TTC549 (cell line): ENCODE measurements around the gene MTUS2.

ENCODE experiments used
- FAIRE-seq: peaks from 2 replicates; lab custom pipeline; 2012; peaks lifted over from hg19 to GRCh38; lab: Jason Lieb, UNC

MTUS2 gene

GRCh38 chr13:29254626-29255370, 434.7 kb downstream of the MTUS2 start:
- FAIRE-seq = no peak

- no peak for FAIRE-seq
Measured at GRCh38 chr13:29255567-29255966, 435.4 kb downstream of the MTUS2 start.

DNA sequence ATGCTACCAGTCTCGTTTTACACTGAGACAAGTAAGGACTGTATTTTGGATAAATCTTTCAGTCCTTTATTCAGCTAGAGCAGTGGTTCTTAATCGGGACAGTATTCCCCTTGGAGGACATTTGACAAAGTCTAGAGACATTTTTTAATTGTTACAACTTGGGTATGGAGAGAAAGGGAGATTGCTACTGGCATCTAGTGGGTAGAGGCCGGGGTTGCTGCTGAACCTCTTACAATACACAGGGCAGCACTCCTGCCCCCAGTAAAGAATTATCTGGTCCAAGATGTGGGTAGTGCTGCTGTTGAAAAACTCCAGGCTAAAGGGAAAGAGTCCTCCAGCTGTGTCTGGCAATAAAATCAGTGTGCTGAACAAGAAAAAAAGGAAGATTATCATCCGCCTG, 440.5 kb downstream of the MTUS2 start:
- no peak for FAIRE-seq

GRCh38 chr13:29266261-29266660, 446.1 kb downstream of the MTUS2 start:
- no peak for FAIRE-seq

GRCh38 chr13:29266756-29267733, 446.9 kb downstream of the MTUS2 start:
- no peak for FAIRE-seq

GRCh38 chr13:29270271-29270985, 450.3 kb downstream of the MTUS2 start:
- FAIRE-seq = no peak

GRCh38 chr13:29271606-29272005, 451.5 kb downstream of the MTUS2 start:
- FAIRE-seq = no peak

- no peak for FAIRE-seq
Measured at GRCh38 chr13:29279356-29280254, 459.5 kb downstream of the MTUS2 start.

DNA sequence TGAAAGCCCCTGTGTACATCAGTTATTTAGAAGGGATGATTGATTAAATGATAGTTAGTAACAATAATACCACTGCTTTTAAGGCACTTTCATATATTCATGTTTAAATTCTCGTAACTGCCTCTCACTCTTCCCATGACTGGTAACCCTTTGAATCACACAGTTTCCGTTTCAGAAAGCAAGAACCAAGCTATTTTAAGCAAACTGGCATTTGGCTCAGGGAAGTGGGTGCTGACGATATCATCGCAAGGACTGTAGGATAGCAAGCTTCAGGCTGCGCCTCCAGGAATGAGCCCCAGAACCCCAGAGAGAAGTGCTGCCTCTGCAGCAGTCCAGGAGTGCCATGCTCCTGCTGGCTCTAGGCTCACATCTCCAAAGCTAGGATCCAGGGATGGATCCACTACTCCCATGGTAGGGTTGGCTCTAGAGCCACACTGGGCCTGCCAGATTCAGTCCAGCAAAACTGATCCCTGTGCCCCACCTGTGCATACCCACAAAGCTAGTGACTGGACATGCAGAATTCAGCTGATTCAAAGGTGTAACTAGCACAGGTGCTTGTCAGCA, 461.9 kb downstream of the MTUS2 start:
- FAIRE-seq = no peak

- no peak for FAIRE-seq
Measured at GRCh38 chr13:29284726-29285125, 464.6 kb downstream of the MTUS2 start.

DNA sequence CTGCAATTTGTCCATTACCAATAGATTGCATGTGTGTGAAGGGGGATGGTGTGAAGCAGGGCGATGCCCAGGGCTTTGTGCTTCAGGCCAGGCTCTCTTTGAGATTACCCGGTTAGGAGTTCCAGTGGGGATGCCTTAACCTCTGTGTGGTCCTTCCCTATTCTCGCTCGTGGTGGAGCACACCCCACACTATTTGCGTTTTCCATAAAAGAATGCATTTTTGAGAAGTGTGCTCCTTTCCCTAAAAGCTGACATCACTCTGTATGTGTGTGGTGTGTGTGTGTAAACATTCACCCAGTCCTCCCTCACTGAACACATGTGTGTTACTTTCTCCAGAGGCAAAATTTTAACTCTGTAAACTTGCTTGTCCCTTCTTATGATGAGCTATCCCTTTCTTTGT, 467.1 kb downstream of the MTUS2 start:
- FAIRE-seq = no peak

GRCh38 chr13:29292045-29292444, 471.9 kb downstream of the MTUS2 start:
- no peak for FAIRE-seq

- FAIRE-seq = no peak
Measured at GRCh38 chr13:29294821-29295220, 474.7 kb downstream of the MTUS2 start.

- no peak for FAIRE-seq
Measured at GRCh38 chr13:29301027-29301426, 480.9 kb downstream of the MTUS2 start.

GRCh38 chr13:29304148-29304547, 484.0 kb downstream of the MTUS2 start:
- no peak for FAIRE-seq

DNA sequence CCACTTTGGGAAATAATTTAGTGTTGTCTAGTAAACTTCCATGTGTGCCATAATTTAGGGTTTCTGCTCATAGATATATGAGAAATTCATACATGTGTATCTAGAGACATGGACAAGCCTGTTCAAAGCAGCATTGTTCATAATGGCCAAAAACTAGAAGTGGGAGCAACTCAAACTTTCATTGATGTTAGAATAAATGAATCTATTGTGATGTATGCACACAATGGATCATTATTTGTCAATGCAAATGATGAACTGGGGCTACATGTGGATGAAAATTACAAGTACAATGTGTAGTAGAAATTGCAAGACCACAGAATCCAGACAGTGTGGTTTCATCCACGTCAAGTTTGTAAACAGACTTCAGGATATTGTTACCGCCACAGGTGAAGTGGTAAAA, 490.7 kb downstream of the MTUS2 start:
- no peak for FAIRE-seq

DNA sequence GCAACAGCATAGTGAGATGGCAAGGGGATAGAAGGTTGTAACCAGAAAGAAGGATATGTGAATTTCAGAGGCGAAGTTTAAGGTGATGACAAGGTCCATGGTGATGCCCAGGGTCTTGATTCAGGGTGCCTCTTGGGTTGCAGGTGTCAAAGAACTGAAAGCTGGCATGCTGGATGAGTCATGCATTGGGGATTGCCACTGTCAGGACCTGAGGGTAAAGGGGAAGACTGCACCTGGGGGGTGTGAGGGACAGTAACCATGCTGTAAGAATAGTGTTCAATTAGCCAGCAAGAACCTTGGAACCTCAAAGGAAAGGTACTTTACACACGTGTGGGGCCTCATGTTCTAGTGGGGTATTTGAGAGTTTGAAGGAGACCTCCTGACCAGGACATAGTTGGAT, 495.7 kb downstream of the MTUS2 start:
- no peak for FAIRE-seq

- FAIRE-seq = no peak
Measured at GRCh38 chr13:29317828-29318227, 497.7 kb downstream of the MTUS2 start.

GRCh38 chr13:29318741-29319140, 498.6 kb downstream of the MTUS2 start:
- FAIRE-seq = no peak

GRCh38 chr13:29319451-29319850, 499.3 kb downstream of the MTUS2 start:
- no peak for FAIRE-seq

DNA sequence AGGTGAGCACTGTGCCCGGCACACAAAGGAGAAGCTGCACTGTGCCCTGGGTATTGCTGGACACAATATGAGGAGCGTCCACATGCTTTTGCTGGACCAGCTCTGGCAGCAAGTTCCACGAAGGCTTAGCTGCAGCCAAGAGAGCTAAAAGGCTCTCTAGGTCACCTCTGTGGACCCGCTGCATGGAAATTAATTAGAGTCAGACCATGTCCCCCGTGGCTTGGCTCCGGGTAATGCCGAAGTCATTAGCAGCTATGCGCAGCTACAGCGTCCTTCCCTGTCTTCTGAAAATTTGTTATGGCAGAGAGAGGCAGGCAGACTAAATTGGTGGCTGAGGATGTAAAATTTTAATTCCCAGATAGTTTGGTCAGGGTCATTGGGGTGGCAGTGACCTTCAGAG, 503.8 kb downstream of the MTUS2 start:
- no peak for FAIRE-seq
